NCI-H2196 (cell line): ENCODE data around the gene SIGLECL1.

Experiments
- DNase-seq: peaks from one replicate; lab custom pipeline; 2025; ENCODE audit not compliant: unreplicated experiment; lab: John Stamatoyannopoulos, UW

Gene SIGLECL1

GRCh38 chr19:51295382-51296126 lies 44.7 kb downstream of the SIGLECL1 start:
- no peak for DNase-seq

- DNase-seq: no peak
Measured at GRCh38 chr19:51296336-51297093, 45.6 kb downstream of the SIGLECL1 start.

- no peak for DNase-seq
Measured at GRCh38 chr19:51297406-51297805, 46.5 kb downstream of the SIGLECL1 start.

- no peak for DNase-seq
Measured at GRCh38 chr19:51301266-51301665, 50.4 kb downstream of the SIGLECL1 start.

- no peak for DNase-seq
Measured at GRCh38 chr19:51305479-51305878, 54.6 kb downstream of the SIGLECL1 start.

- no peak for DNase-seq
Measured at GRCh38 chr19:51311351-51312257, 60.7 kb downstream of the SIGLECL1 start, which contains the start of gene IGLON5. Gene IGLON5 (plus strand): TSS chr19:51311644. CDS start chr19:51311848, 204 bp downstream.

GRCh38 chr19:51316688-51317087 lies 65.8 kb downstream of the SIGLECL1 start:
- DNase-seq: no peak

- no peak for DNase-seq
Measured at GRCh38 chr19:51317376-51317775, 66.5 kb downstream of the SIGLECL1 start.

GRCh38 chr19:51317968-51318367 lies 67.1 kb downstream of the SIGLECL1 start:
- no peak for DNase-seq
